Smooth muscle cell of the umbilical artery (primary cell): ENCODE results near the gene DDC. TPM values are rescaled to one million over a fixed set of nuclear protein-coding genes. Genes with fewer than 3 reads are reported as not detected.

ENCODE experiments used
- total RNA-seq: library from RNA; depleted of rRNA; stranded (reverse); fragments of >200 nt; gene quantifications from 2 replicates; pipeline ENCODE4 v1.2.3, GENCODE V29; 2014

DDC gene, protein sequence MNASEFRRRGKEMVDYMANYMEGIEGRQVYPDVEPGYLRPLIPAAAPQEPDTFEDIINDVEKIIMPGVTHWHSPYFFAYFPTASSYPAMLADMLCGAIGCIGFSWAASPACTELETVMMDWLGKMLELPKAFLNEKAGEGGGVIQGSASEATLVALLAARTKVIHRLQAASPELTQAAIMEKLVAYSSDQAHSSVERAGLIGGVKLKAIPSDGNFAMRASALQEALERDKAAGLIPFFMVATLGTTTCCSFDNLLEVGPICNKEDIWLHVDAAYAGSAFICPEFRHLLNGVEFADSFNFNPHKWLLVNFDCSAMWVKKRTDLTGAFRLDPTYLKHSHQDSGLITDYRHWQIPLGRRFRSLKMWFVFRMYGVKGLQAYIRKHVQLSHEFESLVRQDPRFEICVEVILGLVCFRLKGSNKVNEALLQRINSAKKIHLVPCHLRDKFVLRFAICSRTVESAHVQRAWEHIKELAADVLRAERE
- total RNA-seq: not detected in 2 replicates

DNA sequence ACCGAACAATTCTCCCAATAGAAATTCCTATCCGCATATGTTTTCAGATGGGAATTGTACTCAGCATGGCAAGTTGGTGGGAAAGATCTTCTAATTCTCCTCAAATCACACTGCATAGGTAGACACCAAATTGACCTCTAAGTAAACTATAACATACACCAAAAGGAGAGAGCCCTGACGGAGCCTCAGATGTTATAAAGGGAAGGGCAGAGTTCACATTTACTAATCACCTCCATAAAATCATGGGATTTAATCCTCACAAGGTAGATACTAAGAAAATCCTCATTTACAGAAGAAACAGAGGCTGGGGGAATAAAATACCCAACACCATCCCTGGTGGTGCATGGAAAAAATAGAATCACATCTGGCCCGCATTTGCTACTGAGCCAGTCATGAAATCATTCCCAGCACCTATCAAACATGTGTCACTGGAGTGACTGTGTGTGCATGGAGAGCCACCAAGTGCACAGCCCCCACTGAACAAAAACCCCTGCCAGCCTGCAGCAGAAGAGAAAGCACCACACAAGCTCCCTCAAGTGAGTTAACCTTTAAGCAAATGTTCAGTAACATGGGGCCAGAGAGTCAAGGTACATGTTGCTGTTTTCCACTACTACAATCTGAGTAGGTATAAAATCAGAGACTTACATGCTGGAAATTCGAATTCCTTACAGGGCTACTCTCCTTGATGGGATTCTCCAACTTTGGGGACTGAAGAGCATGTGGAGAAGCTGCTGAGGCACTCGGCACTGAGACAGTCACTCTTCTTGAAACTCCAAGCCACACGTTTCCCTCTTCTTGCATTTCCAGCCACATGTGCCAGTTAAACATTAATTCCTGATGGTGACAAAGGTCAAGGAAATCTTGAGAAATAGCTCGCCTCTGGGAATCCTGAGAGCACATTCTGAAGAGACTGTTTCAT lies at the start of gene DDC:
DDC (minus strand) TSS at position 766 of the 919 bp plus-strand sequence. CDS start 21,320 bp downstream, outside the sequence.

DNA sequence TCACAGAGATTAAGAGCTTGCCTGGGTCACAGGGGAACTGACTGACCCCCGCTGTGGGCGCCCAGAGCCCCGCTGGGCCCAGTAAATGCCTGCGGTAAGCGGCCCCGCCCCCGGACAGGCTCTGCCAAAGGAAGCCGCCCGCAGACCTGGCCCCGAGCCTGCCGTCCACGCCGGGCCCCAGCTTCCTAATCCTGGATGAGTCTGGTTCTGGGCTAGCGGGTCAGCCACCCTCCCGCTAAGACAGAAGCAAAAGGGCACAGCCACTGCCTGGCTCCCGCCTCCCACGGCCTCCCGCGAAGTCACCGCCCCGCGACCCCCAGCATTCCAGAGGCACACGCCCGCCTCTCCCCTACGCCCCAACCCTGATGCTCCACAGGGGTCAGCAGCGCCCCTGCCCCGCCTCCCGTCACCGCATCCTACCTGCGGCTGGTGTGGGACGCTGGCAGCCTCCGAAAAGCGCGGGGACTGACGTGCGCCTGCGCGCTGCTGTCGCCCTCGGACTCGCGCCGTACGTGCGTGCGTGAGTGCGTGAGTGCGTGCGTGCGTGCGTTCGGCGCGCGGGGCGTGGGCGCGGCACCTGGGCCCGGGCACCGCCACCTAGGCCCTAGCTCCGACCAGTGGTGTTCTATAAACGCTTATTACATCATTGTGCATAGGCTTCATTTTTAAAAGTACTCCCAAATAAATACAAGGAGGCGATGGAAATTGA lies 115.2 kb downstream of the DDC start, which contains the start of gene FIGNL1:
FIGNL1 (minus strand) TSS at position 470 of the 709 bp plus-strand sequence. CDS start 3,063 bp downstream, outside the sequence.

Other genes with a start within 250 kb of the DDC start
- 11.0 and 21.8 TPM in 2 replicates for gene FIGNL1, start 115.1 kb downstream of the DDC start, total RNA-seq
- gene GRB10, start 217.5 kb upstream of the DDC start, total RNA-seq: 32.7 and 51.6 TPM in 2 replicates